SJSA1 (cell line): Measurements from ENCODE around the gene LRPPRC. TPM values are rescaled to one million over a fixed set of nuclear protein-coding genes. Genes with fewer than 3 reads are reported as not detected.

ENCODE experiments used
- DNase-seq, 2 experiments: peaks; one replicate each; pipeline ENCODE4 v3.0.0-alpha.2; 2015 to 2020; ENCODE audit warnings: low spot score in 2 of 2, low read depth in 1 of 2
- H3K27ac ChIP-seq: fragments of 250-450 bp; sonication (Bioruptor Pico); 2 replicates; pipeline ENCODE4 v1.5.1; 2020; ENCODE audit warnings: mild to moderate bottlenecking, moderate library complexity
- H3K27me3 ChIP-seq: fragments of 250-450 bp; sonication (Bioruptor Pico); replicated peaks from 2 replicates; pipeline ENCODE4 v1.5.1; 2020; ENCODE audit warnings: mild to moderate bottlenecking, moderate library complexity
- H3K36me3 ChIP-seq: fragments of 250-450 bp; sonication (Bioruptor Pico); 2 replicates; pipeline ENCODE4 v1.5.1; 2020; ENCODE audit warnings: mild to moderate bottlenecking
- H3K4me1 ChIP-seq: fragments of 250-450 bp; sonication (Bioruptor Pico); replicated peaks from 2 replicates; pipeline ENCODE4 v1.6.1; 2021; ENCODE audit warnings: mild to moderate bottlenecking
- H3K4me3 ChIP-seq: fragments of 250-450 bp; sonication (Bioruptor Pico); 2 replicates; pipeline ENCODE4 v1.5.1; 2020; ENCODE audit warnings: mild to moderate bottlenecking
- H3K9me3 ChIP-seq: fragments of 250-450 bp; sonication (Bioruptor Pico); replicated peaks from 2 replicates; pipeline ENCODE4 v1.5.1; 2020; ENCODE audit warnings: mild to moderate bottlenecking
- total RNA-seq: library from RNA; depleted of rRNA; stranded (reverse); fragments of >200 nt; shearing (Covaris generic); gene quantifications from 2 replicates; pipeline ENCODE4 v1.2.3, GENCODE V29; 2014

LRPPRC gene
- total RNA-seq, 1 experiment from 2014 or later, result 50.7 TPM

DNA sequence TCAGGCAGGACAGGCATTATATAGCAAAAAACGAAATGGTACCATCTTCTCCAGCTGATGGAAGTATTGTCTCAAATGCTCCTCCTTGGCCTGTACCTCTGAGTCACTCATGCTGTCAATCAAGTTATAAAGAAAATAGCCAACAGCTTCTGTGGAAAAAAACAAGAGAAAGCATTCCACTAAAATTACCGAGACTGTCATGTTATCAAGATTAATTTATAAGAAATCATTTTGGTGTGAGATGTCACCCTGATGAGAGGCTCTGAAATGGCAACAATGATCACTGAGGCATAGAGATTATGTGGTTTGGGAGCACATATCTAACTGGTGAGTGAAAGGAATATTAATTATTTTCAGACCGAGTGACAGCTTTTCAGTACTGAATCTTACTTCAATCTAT lies 47.4 kb downstream of the LRPPRC start:
- Histone ChIP-seq H3K36me3 (peaks cover 90% of the 10 kb centered on the region), H3K4me3 (no peak overlapping the region), H3K27me3 (no peaks in the 10 kb centered on the region), H3K4me1 (no peaks in the 10 kb centered on the region), H3K9me3 (no peaks in the 10 kb centered on the region), H3K27ac (no peak overlapping the region)
- DNase-seq, result no peak

DNA sequence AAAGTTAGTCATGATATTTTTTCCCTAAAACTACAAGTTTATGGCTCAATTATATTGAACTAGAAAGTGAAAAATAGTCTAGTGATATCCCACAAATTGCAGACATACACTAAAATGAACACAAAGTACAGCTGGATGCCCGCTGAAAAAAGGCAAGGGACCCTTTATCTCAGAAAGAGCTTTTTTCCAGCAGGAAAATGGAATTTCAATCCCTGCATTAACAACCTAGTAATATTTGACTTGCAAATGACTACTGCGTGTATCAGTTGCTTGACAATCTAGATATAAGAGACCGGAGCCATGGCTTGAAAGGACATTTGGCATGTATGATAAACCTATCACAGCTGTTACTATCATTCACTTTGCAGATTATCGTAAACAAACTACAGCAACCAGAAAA lies 49.1 kb downstream of the LRPPRC start:
- no peaks in the 10 kb centered on the region for H3K4me1 ChIP-seq
- peaks cover 94% of the 10 kb centered on the region for H3K36me3 ChIP-seq
- no peaks in the 10 kb centered on the region for H3K9me3 ChIP-seq
- H3K27me3 ChIP-seq, result no peaks in the 10 kb centered on the region
- no peak for DNase-seq
- no peak overlapping the region for H3K27ac ChIP-seq
- no peak overlapping the region for H3K4me3 ChIP-seq

DNA sequence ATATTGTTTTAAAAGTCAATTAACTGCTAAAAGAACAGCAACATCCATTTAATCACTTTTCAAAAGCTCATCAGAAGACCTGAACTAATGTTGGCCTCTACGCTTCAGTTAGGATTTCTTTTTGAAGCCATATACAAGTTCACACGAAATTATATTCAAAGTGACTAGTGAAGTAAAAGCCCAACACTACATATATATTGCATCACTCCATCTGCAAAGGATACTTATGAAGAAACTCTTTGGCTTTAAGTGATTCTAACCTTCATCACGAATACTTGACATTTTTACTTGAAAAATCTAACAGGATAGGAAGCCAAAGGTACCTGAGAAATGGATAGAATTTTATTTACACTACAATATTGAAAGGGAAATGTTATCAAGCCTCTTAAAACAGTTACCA lies 50.4 kb downstream of the LRPPRC start:
- Histone ChIP-seq H3K9me3 (no peaks in the 10 kb centered on the region), H3K36me3 (peaks cover 92% of the 10 kb centered on the region), H3K4me3 (no peak overlapping the region), H3K27ac (no peak overlapping the region), H3K27me3 (no peaks in the 10 kb centered on the region), H3K4me1 (no peaks in the 10 kb centered on the region)
- no peak for DNase-seq

GRCh38 chr2:43944915-43945314 lies 50.9 kb downstream of the LRPPRC start:
- H3K4me1 ChIP-seq, result no peaks in the 10 kb centered on the region
- no peaks in the 10 kb centered on the region for H3K9me3 ChIP-seq
- no peaks in the 10 kb centered on the region for H3K27me3 ChIP-seq
- no peak overlapping the region for H3K4me3 ChIP-seq
- DNase-seq, result no peak
- no peak overlapping the region for H3K27ac ChIP-seq
- peaks cover 92% of the 10 kb centered on the region for H3K36me3 ChIP-seq

GRCh38 chr2:43943809-43944452 lies 51.9 kb downstream of the LRPPRC start:
- no peaks in the 10 kb centered on the region for H3K27me3 ChIP-seq
- no peak overlapping the region for H3K4me3 ChIP-seq
- peaks cover 90% of the 10 kb centered on the region for H3K36me3 ChIP-seq
- H3K4me1 ChIP-seq, result no peaks in the 10 kb centered on the region
- DNase-seq, result no peak
- no peaks in the 10 kb centered on the region for H3K9me3 ChIP-seq
- no peak overlapping the region for H3K27ac ChIP-seq

DNA sequence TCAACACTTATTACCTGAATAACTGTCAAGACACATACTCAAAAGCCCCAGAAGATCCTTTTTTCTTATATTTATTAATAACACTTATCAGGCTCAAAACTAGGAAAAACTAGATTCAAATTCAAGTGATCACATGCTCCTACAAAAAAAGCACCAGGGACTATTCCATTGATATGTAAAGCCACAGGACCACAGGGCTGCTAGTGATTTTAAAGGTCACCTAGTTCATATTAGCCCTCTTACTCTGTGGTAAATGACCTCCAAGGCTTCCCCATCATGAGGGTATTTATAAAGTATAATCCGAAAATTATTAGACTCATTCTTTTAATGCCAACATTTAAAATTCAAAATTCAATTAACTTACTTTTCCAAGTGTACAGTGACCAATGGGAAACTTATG lies 52.5 kb downstream of the LRPPRC start:
- Histone ChIP-seq H3K4me3 (no peak overlapping the region), H3K9me3 (no peaks in the 10 kb centered on the region), H3K36me3 (peaks cover 90% of the 10 kb centered on the region), H3K27ac (no peak overlapping the region), H3K4me1 (no peaks in the 10 kb centered on the region), H3K27me3 (no peaks in the 10 kb centered on the region)
- no peak for DNase-seq

GRCh38 chr2:43942881-43943280 lies 52.9 kb downstream of the LRPPRC start:
- Histone ChIP-seq H3K27ac (no peak overlapping the region), H3K27me3 (no peaks in the 10 kb centered on the region), H3K9me3 (no peaks in the 10 kb centered on the region), H3K4me1 (no peaks in the 10 kb centered on the region), H3K36me3 (peaks cover 86% of the 10 kb centered on the region), H3K4me3 (no peak overlapping the region)
- DNase-seq, result no peak

GRCh38 chr2:43941966-43942365 lies 53.8 kb downstream of the LRPPRC start:
- Histone ChIP-seq H3K27ac (no peak overlapping the region), H3K9me3 (no peaks in the 10 kb centered on the region), H3K27me3 (no peaks in the 10 kb centered on the region), H3K4me1 (no peaks in the 10 kb centered on the region), H3K4me3 (no peak overlapping the region), H3K36me3 (peaks cover 88% of the 10 kb centered on the region)
- no peak for DNase-seq

DNA sequence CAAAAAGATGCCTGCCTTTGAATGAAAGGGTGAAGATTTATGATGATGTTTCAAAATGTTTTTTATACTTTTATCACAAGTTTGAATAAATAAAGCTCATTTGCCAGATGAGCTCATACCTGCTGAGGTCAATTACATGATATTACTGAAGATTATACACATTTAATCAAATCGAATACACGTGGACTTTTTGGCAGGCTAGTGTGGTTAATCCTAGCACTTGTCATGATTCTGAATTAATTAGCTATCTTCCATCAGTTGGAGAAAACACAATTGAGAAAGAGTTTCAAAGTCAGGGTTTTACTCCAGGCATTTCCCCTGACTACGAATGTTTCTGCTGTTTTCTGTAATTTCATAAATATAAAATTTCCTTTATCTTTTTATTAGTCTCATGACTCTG lies 54.4 kb downstream of the LRPPRC start:
- Histone ChIP-seq H3K27ac (no peak overlapping the region), H3K9me3 (no peaks in the 10 kb centered on the region), H3K4me1 (no peaks in the 10 kb centered on the region), H3K36me3 (peaks cover 88% of the 10 kb centered on the region), H3K4me3 (no peak overlapping the region), H3K27me3 (no peaks in the 10 kb centered on the region)
- no peak for DNase-seq

DNA sequence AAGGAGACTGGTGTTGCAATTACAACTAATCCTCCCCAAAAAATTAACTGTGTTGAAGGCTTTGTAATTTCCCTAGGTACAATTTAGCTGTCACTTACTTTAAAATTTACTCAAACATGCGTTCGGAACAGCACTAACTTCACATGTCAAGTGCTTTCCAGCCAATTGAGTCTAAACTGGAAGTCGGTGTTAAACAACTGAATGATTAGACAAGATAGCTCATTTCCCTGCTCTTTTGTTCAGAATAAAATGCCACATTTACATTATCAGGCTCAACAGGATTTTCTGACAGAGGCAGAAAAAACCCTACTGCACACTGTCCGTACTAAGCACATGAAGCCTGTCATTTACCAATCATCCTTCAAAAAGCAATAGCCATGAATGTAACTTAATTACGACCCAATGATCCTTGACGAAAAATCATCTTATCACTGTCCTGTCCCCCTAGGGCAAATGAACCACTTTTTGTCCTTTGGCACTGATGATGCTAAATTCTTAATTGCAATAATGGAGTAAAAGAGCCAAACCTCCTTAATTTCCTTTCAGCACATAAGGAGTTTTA lies 56.0 kb downstream of the LRPPRC start:
- no peak for DNase-seq
- Histone ChIP-seq H3K36me3 (peaks cover 77% of the 10 kb centered on the region), H3K9me3 (no peaks in the 10 kb centered on the region), H3K4me1 (no peaks in the 10 kb centered on the region), H3K4me3 (no peak overlapping the region), H3K27ac (no peak overlapping the region), H3K27me3 (no peaks in the 10 kb centered on the region)

GRCh38 chr2:43937269-43937820 lies 58.4 kb downstream of the LRPPRC start:
- H3K27me3 ChIP-seq, result no peaks in the 10 kb centered on the region
- H3K36me3 ChIP-seq, result peaks cover 70% of the 10 kb centered on the region
- DNase-seq, result no peak
- H3K27ac ChIP-seq, result no peak overlapping the region
- no peak overlapping the region for H3K4me3 ChIP-seq
- no peaks in the 10 kb centered on the region for H3K9me3 ChIP-seq
- H3K4me1 ChIP-seq, result no peaks in the 10 kb centered on the region

DNA sequence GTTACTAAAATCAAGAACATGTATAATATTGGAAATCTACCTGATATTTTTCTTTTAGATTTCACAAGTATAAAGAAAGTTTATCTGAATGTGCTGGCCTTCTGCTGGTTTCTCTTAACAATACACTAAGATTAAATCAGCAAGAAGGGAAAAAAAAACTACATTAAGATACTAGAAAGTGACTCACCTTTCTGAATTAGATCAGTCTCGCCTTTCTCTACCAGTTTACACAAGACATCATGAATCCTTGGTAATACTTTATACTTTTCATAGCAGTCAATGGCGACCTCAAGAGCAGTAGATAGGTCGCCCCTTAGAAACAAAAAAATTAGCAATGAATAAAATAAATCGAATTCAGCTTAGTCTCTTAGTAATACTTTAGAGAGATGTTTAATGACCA lies 61.2 kb downstream of the LRPPRC start:
- no peak overlapping the region for H3K4me3 ChIP-seq
- no peaks in the 10 kb centered on the region for H3K9me3 ChIP-seq
- H3K27ac ChIP-seq, result no peak overlapping the region
- DNase-seq, result no peak
- peaks cover 70% of the 10 kb centered on the region for H3K36me3 ChIP-seq
- no peaks in the 10 kb centered on the region for H3K4me1 ChIP-seq
- H3K27me3 ChIP-seq, result no peaks in the 10 kb centered on the region

DNA sequence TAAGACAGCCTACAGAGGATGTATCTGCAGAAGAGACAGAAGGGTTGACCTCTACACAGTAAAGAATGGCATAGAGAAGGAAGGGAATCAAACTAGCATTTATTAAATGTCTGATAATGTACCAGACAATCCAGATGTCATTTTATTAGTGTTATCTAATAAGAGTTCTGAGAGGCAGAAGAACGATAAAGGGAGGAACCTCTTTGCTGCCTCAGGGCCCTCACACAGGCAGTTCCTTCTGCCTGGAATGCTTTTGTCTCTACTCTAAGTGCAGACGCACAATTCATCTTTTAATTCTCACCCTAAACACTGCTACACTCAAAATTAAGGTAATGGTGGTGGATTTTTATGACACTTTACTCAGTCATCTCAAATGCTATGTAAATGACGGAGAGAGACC lies 64.5 kb downstream of the LRPPRC start:
- no peak for DNase-seq
- peaks cover 56% of the 10 kb centered on the region for H3K36me3 ChIP-seq
- no peak overlapping the region for H3K4me3 ChIP-seq
- no peaks in the 10 kb centered on the region for H3K9me3 ChIP-seq
- no peak overlapping the region for H3K27ac ChIP-seq
- no peaks in the 10 kb centered on the region for H3K4me1 ChIP-seq
- H3K27me3 ChIP-seq, result no peaks in the 10 kb centered on the region

DNA sequence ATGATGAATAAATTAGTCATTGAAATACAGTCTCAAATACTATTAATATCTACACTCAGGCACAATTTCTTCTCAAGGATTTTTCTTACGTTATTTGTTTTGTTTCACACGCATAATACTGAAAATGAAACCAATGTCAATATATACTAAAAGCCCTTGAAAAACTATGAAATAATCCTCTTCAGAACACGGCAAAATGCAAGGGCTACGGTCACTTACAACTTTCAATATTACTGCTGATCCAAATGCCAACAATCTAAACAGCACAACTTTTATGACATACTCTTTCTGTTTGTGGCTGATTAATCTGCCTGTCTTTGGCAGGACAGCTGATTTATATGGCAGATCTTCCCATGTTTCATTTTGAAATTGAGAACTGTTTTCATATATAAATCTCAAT lies 68.3 kb downstream of the LRPPRC start:
- Histone ChIP-seq H3K9me3 (no peaks in the 10 kb centered on the region), H3K4me1 (no peaks in the 10 kb centered on the region), H3K27ac (no peak overlapping the region), H3K27me3 (no peaks in the 10 kb centered on the region), H3K36me3 (peaks cover 58% of the 10 kb centered on the region), H3K4me3 (no peak overlapping the region)
- no peak for DNase-seq

DNA sequence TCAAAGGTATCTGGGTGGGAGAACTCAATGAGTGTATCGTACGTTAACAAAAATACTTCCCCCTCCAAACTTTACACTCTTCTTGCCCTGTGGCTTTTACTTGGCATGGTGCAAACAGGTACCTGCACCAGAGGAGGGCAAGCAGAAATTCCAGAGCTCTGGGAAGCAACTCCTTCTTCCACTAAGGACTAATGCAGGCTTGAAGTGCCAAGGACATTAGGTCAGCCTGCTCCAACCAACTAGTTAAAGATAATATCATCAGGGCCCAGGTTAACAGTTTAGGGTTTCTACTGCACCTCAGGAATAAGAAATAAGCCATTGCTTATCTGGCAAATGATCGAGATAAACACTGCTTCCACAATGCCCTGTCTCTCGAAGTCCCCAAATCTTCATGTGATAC lies 70.4 kb downstream of the LRPPRC start:
- Histone ChIP-seq H3K36me3 (peaks cover 57% of the 10 kb centered on the region), H3K27ac (no peak overlapping the region), H3K27me3 (no peaks in the 10 kb centered on the region), H3K9me3 (no peaks in the 10 kb centered on the region), H3K4me1 (no peaks in the 10 kb centered on the region), H3K4me3 (no peak overlapping the region)
- DNase-seq, result no peak
